Measurements from ENCODE around the gene POLR1E.
"Not testable (repeated sequence)": the region's sequence is repeated elsewhere in the genome, so short reads cannot be mapped to it uniquely, and the experiment has no call there.

POLR1E gene

DNA sequence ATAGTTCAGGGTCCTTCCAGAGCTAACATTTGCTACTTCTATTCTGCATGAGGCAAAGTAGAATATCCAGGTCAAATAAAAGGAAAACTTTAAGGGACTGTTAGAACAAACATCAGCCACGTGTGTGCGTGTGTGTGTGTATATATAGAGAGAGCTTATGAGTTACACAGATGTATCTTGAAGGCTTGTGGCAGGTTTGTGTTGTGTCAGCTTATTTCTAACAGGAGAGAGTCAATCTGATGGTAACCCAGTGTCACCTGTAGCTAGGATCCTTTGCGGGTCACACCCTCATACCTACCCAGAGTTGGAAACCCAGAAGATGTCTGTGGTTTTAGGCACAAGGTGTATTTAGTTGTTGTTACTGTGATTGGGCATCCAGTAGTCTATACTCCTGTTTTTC is 12.7 kb downstream of the POLR1E start:
- no peaks in the 10 kb centered on the region for H3K4me1 ChIP-seq
- no peak overlapping the region for H3K4me3 ChIP-seq
- no peaks in the 10 kb centered on the region for H3K27me3 ChIP-seq (ENCODE audit: low read depth)
- H3K9me3 ChIP-seq: no peaks in the 10 kb centered on the region
- in situ Hi-C loops (cut with MboI; ENCODE audit: low sequenced_read_pairs): loop anchor here (25.0 kb wide), 1 partner anchor 864 kb away; no protein-coding TSS in a partner anchor
- peaks cover 90% of the 10 kb centered on the region for H3K36me3 ChIP-seq (replicated peaks)
- no peak for DNase-seq (ENCODE audit: low spot score in 2 of 2)

DNA sequence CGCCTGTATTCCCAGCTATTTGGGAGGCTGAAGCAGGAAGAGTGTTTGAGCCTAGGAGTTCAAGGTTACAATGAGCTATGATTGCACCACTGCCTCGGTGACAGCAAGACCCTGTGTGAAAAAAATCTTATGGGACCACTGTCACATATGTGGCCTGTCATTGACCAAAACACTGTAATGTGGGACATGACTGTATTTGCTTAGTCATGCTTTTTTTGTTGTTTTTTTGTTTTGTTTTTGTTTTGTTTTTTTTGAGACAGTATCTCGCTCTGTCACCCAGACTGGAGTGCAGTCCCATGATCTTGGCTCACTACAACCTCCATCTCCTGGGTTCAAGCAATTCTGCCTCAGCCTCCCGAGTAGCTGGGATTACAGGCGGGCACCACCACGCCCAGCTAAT is 13.5 kb downstream of the POLR1E start:
- in situ Hi-C loops (cut with MboI; ENCODE audit: low sequenced_read_pairs): loop anchor here (25.0 kb wide), 1 partner anchor 863 kb away; no protein-coding TSS in a partner anchor
- no peak for DNase-seq (ENCODE audit: low spot score in 2 of 2)
- H3K27me3 ChIP-seq (ENCODE audit: low read depth): no peaks in the 10 kb centered on the region
- H3K36me3 ChIP-seq (replicated peaks): peaks cover 90% of the 10 kb centered on the region
- H3K4me3 ChIP-seq: no peak overlapping the region
- no peaks in the 10 kb centered on the region for H3K9me3 ChIP-seq
- H3K4me1 ChIP-seq: no peaks in the 10 kb centered on the region

DNA sequence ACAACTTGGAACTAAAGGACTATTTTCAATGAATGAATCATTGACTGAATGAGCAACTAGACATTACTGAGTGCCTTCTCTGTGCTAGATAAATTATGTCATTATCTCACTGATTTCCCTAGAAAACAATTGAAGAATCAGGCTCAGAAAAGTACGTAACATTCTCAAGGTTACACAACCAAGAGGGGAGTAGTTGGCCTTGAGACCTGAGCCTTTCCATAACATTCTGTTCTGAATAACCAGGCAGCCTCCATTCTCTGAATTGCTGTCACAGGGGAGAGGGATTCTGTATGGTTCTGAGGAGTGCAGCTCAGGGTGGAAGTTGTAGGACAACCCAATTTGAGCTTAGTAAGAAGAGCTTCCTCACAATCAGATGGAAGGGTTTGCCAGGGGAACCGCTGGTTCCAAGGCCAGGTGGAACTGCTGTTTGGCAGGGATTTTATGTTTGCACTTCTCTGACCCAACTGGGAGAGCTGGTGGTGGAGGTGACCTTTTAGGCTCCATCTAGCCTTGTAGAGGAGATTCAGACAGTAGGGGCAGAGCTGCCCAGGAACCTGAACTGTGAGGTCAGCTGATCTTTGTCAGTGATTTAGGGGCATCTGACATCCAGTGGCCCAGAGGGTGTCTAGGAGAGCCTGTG is 16.3 kb downstream of the POLR1E start:
- H3K9me3 ChIP-seq: no peaks in the 10 kb centered on the region
- no peaks in the 10 kb centered on the region for H3K27me3 ChIP-seq (ENCODE audit: low read depth)
- peaks cover 87% of the 10 kb centered on the region for H3K36me3 ChIP-seq (replicated peaks)
- in situ Hi-C loops (cut with MboI; ENCODE audit: low sequenced_read_pairs): no loop called here
- no peak for DNase-seq (ENCODE audit: low spot score in 2 of 2)
- H3K4me3 ChIP-seq: no peak overlapping the region
- no peaks in the 10 kb centered on the region for H3K4me1 ChIP-seq

DNA sequence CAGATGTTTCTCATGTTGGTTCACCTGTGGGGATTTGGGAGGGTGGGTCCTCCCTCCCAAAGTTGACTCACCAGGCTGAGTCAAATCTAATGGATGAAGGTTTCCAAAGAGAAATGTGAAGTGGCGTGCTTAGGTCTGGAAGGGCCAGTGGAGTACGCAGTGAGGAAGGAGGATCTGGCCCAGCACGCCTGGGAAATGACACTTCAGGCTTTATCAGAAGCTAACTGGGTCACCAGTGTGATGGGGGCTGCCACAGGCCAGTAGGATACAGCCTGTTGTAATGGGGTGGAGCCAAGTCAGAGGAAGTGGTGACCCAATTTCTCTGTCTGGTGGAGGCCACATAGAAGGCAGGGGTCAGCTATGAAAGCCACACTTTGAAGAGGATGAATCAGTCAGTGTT is 18.0 kb downstream of the POLR1E start:
- DNase-seq (ENCODE audit: low spot score in 2 of 2): no peak
- Histone ChIP-seq H3K4me1 (no peaks in the 10 kb centered on the region), H3K9me3 (no peaks in the 10 kb centered on the region), H3K27me3 (ENCODE audit: low read depth) (no peaks in the 10 kb centered on the region), H3K4me3 (no peak overlapping the region), H3K36me3 (replicated peaks) (peaks cover 80% of the 10 kb centered on the region)
- in situ Hi-C loops (cut with MboI; ENCODE audit: low sequenced_read_pairs): no loop called here

DNA sequence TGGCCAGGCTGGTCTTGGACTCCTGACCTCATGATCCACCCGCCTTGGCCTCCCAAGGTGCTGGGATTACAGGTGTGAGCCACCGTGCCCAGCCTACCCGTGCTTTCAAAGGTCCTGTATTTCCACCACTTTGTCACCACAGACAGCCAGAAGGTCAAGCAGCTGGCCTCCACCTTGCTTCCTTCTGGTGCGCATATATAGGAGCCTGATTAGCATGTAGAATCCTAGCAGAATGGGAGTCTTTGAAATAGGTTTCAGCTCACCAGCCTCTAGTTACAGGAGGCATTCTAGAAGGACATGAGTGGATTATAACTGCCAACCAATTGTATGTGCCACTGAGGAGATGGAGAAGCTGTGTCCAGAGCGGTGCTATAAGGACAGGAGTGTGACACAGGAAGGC is 18.9 kb downstream of the POLR1E start:
- no peaks in the 10 kb centered on the region for H3K27me3 ChIP-seq (ENCODE audit: low read depth)
- H3K9me3 ChIP-seq: no peaks in the 10 kb centered on the region
- in situ Hi-C loops (cut with MboI; ENCODE audit: low sequenced_read_pairs): no loop called here
- H3K4me1 ChIP-seq: no peaks in the 10 kb centered on the region
- peaks cover 72% of the 10 kb centered on the region for H3K36me3 ChIP-seq (replicated peaks)
- no peak overlapping the region for H3K4me3 ChIP-seq
- no peak for DNase-seq (ENCODE audit: low spot score in 2 of 2)

DNA sequence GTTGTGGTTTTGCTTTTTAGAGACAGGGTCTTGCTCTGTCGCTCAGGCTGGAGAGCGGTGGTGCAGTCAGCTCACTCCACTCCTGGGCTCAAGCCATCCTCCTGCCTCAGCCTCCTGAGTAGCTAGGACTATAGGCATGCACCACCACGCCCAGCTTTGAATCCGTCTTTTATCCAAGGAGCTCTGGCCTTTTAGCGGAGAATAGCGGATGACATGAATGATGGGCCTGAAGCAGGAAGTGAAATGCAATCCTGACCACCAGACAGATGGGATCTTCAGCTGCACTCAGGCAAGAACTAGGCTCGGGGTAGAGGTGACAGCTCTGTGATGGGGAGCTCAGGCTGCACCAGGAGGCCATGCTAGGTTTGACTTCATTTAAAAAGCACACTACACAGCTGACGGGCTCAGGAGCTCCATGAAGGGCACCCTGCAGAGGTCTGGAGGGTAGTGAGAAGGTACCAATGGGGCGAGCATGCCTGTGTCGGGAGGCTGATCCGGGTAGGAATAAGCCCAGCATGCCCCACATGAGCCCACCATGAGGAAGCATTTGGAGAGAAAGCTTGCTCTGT is 21.9 kb downstream of the POLR1E start:
- DNase-seq (ENCODE audit: low spot score in 2 of 2): no peak
- Histone ChIP-seq H3K4me3 (no peak overlapping the region), H3K9me3 (no peaks in the 10 kb centered on the region), H3K27me3 (ENCODE audit: low read depth) (no peaks in the 10 kb centered on the region), H3K36me3 (replicated peaks) (peaks cover 47% of the 10 kb centered on the region), H3K4me1 (no peaks in the 10 kb centered on the region)
- in situ Hi-C loops (cut with MboI; ENCODE audit: low sequenced_read_pairs): no loop called here

DNA sequence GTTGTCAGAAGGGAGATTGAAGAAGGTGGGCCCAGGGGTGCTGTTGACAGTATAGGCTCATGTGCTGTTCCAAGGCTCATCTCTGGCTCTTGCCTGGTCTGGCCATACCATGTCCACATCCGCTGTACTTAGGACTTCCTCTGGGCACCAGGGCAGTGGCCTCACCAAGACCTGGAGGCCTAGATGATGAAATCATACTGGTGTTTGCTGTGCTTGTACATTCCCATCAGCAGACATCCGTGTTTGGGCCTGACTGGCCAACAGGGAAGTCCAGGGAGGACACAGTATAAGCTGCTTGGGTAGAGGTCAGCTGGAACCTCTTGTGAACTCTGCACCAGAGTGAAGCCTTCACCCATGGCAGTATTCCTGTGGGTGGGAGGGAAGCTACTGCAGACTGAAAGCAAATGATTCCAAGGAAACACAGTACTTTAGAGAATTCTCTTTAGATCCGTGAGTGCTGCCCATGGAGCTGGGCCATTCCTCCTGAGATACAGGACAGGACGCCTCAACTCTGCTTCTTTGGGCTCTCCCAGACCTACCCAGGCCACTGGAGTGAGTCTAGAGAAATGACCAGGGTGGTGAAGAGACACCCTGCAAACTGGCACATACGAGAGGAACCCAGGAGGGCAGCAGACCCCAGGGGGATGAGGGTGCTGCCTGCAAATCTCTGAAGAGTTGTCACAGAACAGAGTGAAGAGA is 22.5 kb downstream of the POLR1E start:
- no peaks in the 10 kb centered on the region for H3K9me3 ChIP-seq
- no peak for DNase-seq (ENCODE audit: low spot score in 2 of 2)
- no peaks in the 10 kb centered on the region for H3K27me3 ChIP-seq (ENCODE audit: low read depth)
- H3K36me3 ChIP-seq (replicated peaks): peaks cover 40% of the 10 kb centered on the region
- in situ Hi-C loops (cut with MboI; ENCODE audit: low sequenced_read_pairs): no loop called here
- no peak overlapping the region for H3K4me3 ChIP-seq
- no peaks in the 10 kb centered on the region for H3K4me1 ChIP-seq

DNA sequence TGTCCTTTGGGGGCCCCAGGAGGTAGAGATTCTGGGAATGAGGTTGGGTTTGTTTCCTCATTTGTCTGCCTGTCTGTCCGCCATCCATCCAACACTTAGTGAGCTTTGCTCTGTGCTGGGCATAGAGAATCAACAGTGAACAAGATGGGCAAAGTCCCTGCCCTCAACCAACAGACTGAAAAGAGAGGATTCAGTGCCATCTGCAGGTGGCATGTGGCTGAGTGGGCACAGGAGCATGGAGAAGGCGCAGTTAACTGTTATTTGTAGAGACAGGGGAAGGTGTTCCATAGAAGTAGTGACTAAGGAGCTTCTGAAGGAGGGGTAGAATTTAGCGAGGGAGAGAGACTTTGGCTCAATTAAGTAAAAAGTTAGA is 23.1 kb downstream of the POLR1E start:
- no peaks in the 10 kb centered on the region for H3K9me3 ChIP-seq
- no peaks in the 10 kb centered on the region for H3K4me1 ChIP-seq
- in situ Hi-C loops (cut with MboI; ENCODE audit: low sequenced_read_pairs): no loop called here
- no peak for DNase-seq (ENCODE audit: low spot score in 2 of 2)
- no peak overlapping the region for H3K4me3 ChIP-seq
- H3K27me3 ChIP-seq (ENCODE audit: low read depth): no peaks in the 10 kb centered on the region
- peaks cover 35% of the 10 kb centered on the region for H3K36me3 ChIP-seq (replicated peaks)

DNA sequence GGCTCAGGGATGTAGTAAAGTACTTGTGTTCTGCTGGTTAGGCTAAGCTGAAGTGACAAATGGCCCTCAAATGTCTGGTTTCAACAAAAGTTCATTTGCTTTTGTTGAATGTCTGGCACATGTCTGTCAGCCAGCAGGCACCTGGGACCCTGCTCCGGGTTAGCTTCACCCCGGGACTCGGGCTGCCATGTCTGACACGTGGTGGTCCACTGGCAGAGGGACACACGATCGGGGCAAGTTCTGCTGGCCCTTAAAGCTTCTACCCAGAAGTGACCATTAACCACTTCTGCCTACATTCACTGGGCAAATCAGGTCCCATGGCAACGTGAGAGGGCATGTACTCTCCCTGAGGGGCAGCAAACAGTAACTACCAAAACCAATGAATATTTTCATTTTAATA is 23.8 kb downstream of the POLR1E start:
- in situ Hi-C loops (cut with MboI; ENCODE audit: low sequenced_read_pairs): no loop called here
- Histone ChIP-seq H3K4me3 (no peak overlapping the region), H3K36me3 (replicated peaks) (peaks cover 28% of the 10 kb centered on the region), H3K4me1 (no peaks in the 10 kb centered on the region), H3K27me3 (ENCODE audit: low read depth) (no peaks in the 10 kb centered on the region), H3K9me3 (no peaks in the 10 kb centered on the region)
- DNase-seq (ENCODE audit: low spot score in 2 of 2): no peak

DNA sequence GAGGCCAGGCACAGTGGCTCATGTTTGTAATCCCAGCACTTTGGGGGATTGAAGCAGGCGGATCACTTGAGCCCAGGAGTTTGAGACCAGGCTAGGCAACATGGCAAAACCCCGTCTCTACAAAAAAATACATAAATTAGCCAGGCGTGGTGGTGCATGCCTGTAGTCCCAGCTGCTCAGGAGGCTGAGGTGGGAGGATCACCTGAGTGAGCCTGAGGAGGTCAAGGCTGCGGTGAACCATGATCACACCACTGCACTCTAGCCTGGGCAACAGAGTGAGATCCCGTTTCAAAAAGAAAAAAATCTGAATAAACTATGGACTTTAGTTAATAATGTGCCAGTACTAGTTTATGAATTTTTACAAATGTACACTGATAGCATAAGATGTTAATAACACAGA is 24.3 kb downstream of the POLR1E start:
- H3K36me3 ChIP-seq (replicated peaks): peaks cover 23% of the 10 kb centered on the region
- DNase-seq (ENCODE audit: low spot score in 2 of 2); H3K4me1 ChIP-seq: not testable (repeated sequence)

DNA sequence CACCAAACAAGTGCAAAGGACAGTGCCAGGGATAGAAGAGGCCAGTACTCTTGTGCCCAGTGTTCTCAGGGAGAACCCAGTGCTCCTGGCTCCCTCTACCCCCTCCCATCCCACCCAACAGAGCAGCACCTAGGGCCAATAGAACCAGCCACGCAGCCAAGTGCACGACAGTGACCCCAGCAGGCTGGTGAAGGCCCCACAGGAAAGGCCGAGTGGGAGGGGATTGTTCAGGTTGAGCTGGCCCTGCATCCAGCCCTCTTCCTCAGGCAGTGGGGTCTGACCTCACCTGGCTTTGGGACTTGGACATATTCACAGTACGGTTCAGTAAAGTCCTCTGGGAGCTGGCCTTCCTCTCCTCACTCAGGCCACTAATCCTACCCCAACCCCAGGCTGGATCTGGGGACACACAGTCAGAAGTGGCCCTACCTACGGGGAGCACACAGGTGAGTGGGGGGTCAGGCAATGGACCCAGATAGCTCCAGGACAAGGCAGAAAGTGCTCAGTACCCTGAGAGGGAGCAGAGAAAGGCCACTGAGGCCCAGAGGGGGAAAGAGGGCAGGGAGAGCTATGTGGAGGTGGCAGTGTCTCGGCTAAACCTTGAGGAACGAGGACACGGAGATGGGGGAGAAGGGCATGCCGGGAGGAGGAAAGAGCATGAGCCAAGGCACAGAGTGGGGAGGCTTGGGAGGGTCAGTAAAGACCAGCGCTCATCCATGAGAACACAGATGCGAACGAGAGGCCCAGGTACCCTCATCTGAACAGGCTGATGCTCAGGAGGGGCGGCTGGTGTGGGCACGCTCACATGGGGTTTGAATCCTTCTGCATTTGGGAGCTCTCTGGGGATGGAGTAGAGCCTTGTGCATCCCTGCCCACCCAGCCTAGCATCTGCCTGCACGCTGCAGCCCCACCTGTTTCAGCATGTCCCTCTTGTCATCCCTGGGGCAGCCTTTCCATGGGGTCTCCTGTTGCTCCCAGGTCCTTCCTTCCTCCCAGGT is 25.6 kb downstream of the POLR1E start:
- no peaks in the 10 kb centered on the region for H3K4me1 ChIP-seq
- H3K4me3 ChIP-seq: no peak overlapping the region
- H3K36me3 ChIP-seq (replicated peaks): peaks cover 12% of the 10 kb centered on the region
- H3K9me3 ChIP-seq: no peaks in the 10 kb centered on the region
- peak; percentile 16 to 68 for DNase-seq (ENCODE audit: low spot score in 2 of 2)
- in situ Hi-C loops (cut with MboI; ENCODE audit: low sequenced_read_pairs): no loop called here
- no peaks in the 10 kb centered on the region for H3K27me3 ChIP-seq (ENCODE audit: low read depth)

More for the DNA sequence above, 24.3 kb downstream of the POLR1E start:
- H3K4me3 ChIP-seq; in situ Hi-C loops (cut with MboI; ENCODE audit: low sequenced_read_pairs); H3K9me3 ChIP-seq; H3K27me3 ChIP-seq (ENCODE audit: low read depth): not testable (repeated sequence)

DNA sequence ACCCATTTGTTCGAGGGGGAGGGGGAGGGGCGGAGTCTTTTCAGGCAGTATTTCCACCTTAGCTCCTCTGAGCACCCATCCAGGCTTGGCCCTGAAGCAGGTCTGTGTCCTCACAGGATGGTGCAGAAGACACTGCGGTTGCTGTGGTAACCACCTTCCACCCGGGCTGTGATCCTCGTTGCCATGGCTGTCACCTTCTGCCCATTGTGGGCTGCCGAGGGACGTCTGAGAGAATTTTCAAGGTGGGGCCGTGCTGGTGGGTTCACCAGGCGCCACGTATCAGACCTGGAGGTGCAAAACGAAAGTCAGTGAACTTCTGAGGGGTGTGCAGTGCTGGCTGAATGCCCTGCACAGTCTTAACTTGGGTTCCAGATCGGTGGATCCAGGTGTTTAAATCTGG is 26.7 kb downstream of the POLR1E start:
- no peaks in the 10 kb centered on the region for H3K27me3 ChIP-seq (ENCODE audit: low read depth)
- no peak overlapping the region for H3K4me3 ChIP-seq
- H3K36me3 ChIP-seq (replicated peaks): peaks cover 8% of the 10 kb centered on the region
- no peaks in the 10 kb centered on the region for H3K4me1 ChIP-seq
- in situ Hi-C loops (cut with MboI; ENCODE audit: low sequenced_read_pairs): no loop called here
- no peaks in the 10 kb centered on the region for H3K9me3 ChIP-seq
- DNase-seq (ENCODE audit: low spot score in 2 of 2): no peak

DNA sequence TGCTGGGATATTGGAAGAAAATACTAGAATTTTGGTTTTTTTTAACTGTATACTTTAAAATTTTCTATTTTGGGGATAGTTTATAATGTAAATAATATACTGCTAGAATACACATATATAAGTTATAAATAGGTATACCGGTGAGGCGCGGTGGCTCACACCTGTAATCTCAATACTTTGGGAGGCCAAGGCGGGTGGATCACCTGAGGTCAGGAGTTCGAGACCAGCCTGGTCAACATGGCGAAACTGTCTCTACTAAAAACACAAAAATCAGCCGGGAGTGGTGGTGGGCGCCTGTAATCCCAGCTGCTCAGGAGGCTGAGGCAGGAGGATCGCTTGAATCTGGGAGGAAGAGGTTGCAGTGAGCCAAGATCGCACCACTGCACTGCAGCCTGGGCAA is 28.7 kb downstream of the POLR1E start:
- H3K4me3 ChIP-seq; DNase-seq (ENCODE audit: low spot score in 2 of 2); H3K27me3 ChIP-seq (ENCODE audit: low read depth); H3K9me3 ChIP-seq; H3K36me3 ChIP-seq (replicated peaks); H3K4me1 ChIP-seq; in situ Hi-C loops (cut with MboI; ENCODE audit: low sequenced_read_pairs): not testable (repeated sequence)

Data from HAP-1 (cell line).